B cell (primary cell): ENCODE measurements around the gene SLC7A10. TPM values are rescaled to one million over a fixed set of nuclear protein-coding genes. Genes with fewer than 3 reads are reported as not detected.

Experiments used
- ATAC-seq: fragments of 200-7000 bp; cut with Tn5 transposase; one replicate; pipeline ENCODE4 v1.10.0; 2021; ENCODE audit warnings: low read depth, mild to moderate bottlenecking, moderate number of reproducible peaks, moderate library complexity
- CTCF ChIA-PET: fragments of 350-600 bp; sonication (Branson Sonifier 250); formaldehyde crosslinking; loops from one replicate; lab custom pipeline; 2021; ENCODE audit warnings: antibody characterized with exemption, inconsistent platforms; lab: Charles Lee
- POLR2A ChIA-PET: fragments of 350-600 bp; sonication (Branson Sonifier 250); formaldehyde crosslinking; loops from one replicate; lab custom pipeline; 2021; ENCODE audit warnings: antibody characterized with exemption; lab: Charles Lee
- DNase-seq: peaks from one replicate; pipeline ENCODE4 v3.0.0; 2013
- H2AFZ ChIP-seq: 2 replicates; pipeline ENCODE4 v1.6.1; 2012; ENCODE audit warnings: mild to moderate bottlenecking, low read depth, low read length; ENCODE audit not compliant: insufficient read depth, poor library complexity, severe bottlenecking
- H3K27ac ChIP-seq, 2 donors: 1 replicate in 1 of 2; 2 replicates in 1 of 2; pipeline ENCODE4 v1.5.1; 2012 to 2013; ENCODE audit warnings: low read length in 2 of 2, mild to moderate bottlenecking in 2 of 2, moderate library complexity in 1 of 2
- H3K27me3 ChIP-seq, 4 experiments: fragments of 200-600 bp in 1 of 4; sonication (generic) in 1 of 4; replicated peaks in 1 of 4; 1 replicate in 2 of 4; 2 replicates in 2 of 4; pipeline versions ENCODE4 v1.6.1 to v1.7.0; 2013 to 2016; ENCODE audit warnings: low read length in 3 of 4, mild to moderate bottlenecking in 2 of 4, mixed read lengths in 1 of 4, moderate library complexity in 1 of 4; ENCODE audit not compliant: insufficient read depth in 4 of 4, control insufficient read depth in 3 of 4; ENCODE audit errors: control extremely low read depth in 1 of 4
- H3K36me3 ChIP-seq, 2 experiments: replicated peaks in 1 of 2; 1 replicate in 1 of 2; 2 replicates in 1 of 2; pipeline versions ENCODE4 v1.6.1 to v1.7.1; 2013; ENCODE audit warnings: low read length in 1 of 2; ENCODE audit not compliant: insufficient read depth in 2 of 2, control insufficient read depth in 1 of 2; ENCODE audit errors: control extremely low read depth in 1 of 2, extremely low read depth in 1 of 2
- H3K4me1 ChIP-seq, 2 donors: fragments of 200-600 bp in 1 of 2; sonication (generic) in 1 of 2; 1 replicate in 1 of 2; 2 replicates in 1 of 2; pipeline versions ENCODE4 v1.5.1 to v1.6.1; 2013 to 2017; ENCODE audit warnings: low read length in 2 of 2; ENCODE audit not compliant: control insufficient read depth in 2 of 2, insufficient read depth in 2 of 2
- H3K4me2 ChIP-seq: replicated peaks from 2 replicates; pipeline ENCODE3; 2012; ENCODE audit warnings: mild to moderate bottlenecking, low read depth, low read length; ENCODE audit not compliant: poor library complexity, severe bottlenecking
- H3K4me3 ChIP-seq, 5 experiments: fragments of 200-600 bp in 1 of 5; sonication (generic) in 1 of 5; 1 replicate in 3 of 5; 2 replicates in 2 of 5; pipeline versions ENCODE4 v1.5.1 to v1.7.0; 2011 to 2016; ENCODE audit warnings: low read length in 4 of 5, mild to moderate bottlenecking in 4 of 5, low read depth in 2 of 5, control low read depth in 1 of 5, moderate library complexity in 1 of 5; ENCODE audit not compliant: insufficient read depth in 1 of 5; ENCODE audit errors: control extremely low read depth in 1 of 5, extremely low read depth in 1 of 5
- H3K79me2 ChIP-seq: fragments of 200-600 bp; sonication (generic); one replicate; pipeline ENCODE4 v1.6.0; 2016; ENCODE audit warnings: low read length; ENCODE audit not compliant: control insufficient read depth, insufficient read depth
- H3K9ac ChIP-seq: fragments of 200-600 bp; sonication (generic); 2 replicates; pipeline ENCODE4 v1.6.1; 2017; ENCODE audit warnings: mild to moderate bottlenecking, low read length, moderate library complexity
- H3K9me3 ChIP-seq, 3 donors: one replicate each; pipeline versions ENCODE4 v1.6.1 to v1.7.1; 2013; ENCODE audit warnings: low read length in 2 of 3; ENCODE audit not compliant: control insufficient read depth in 2 of 3, insufficient read depth in 1 of 3; ENCODE audit errors: control extremely low read depth in 1 of 3
- H4K20me1 ChIP-seq: 2 replicates; pipeline ENCODE4 v1.6.0; 2012; ENCODE audit warnings: mild to moderate bottlenecking, low read length; ENCODE audit not compliant: insufficient read depth, control insufficient read depth, poor library complexity, severe bottlenecking
- H3K27ac Mint-ChIP-seq: one replicate; pipeline ENCODE4 v1.8.0; 2021; ENCODE audit warnings: mixed read lengths
- H3K27me3 Mint-ChIP-seq: one replicate; pipeline ENCODE4 v1.8.0; 2021; ENCODE audit warnings: mixed read lengths
- H3K4me1 Mint-ChIP-seq: one replicate; pipeline ENCODE4 v1.8.0; 2021; ENCODE audit warnings: mixed read lengths
- H3K4me3 Mint-ChIP-seq: one replicate; pipeline ENCODE4 v1.8.0; 2021; ENCODE audit warnings: mixed read lengths
- H3K9me3 Mint-ChIP-seq: one replicate; pipeline ENCODE4 v1.8.0; 2022; ENCODE audit warnings: mixed read lengths; ENCODE audit not compliant: insufficient read depth
- EZH2 ChIP-seq: IDR thresholded peaks from 2 replicates; pipeline ENCODE4 v1.6.1; 2012; ENCODE audit warnings: borderline replicate concordance, low read depth, mild to moderate bottlenecking, moderate library complexity, low read length; ENCODE audit not compliant: insufficient read depth, poor library complexity, severe bottlenecking
- WGBS: methylation state at CpG from one replicate; pipeline ENCODE4 v1.1.5; 2013; ENCODE audit warnings: missing lambda C conversion rate; ENCODE audit not compliant: insufficient coverage; 5-methylcytosine and 5-hydroxymethylcytosine counted together
- intact Hi-C: fragments of 100-400 bp; cut with micrococcal nuclease; formaldehyde crosslinking; loops from one replicate; pipeline ENCODE4 v1.10.0; 2022
- polyA plus RNA-seq: library from polyadenylated mRNA; depleted of rRNA; stranded (reverse); fragments of >200 nt; gene quantifications from 2 replicates; pipeline ENCODE4 v1.2.3, GENCODE V29; 2012
- total RNA-seq, 2 donors: library from RNA; stranded (reverse); fragments of 120-200 nt in 1 of 2; gene quantifications; 1 replicate in 1 of 2; 2 replicates in 1 of 2; pipeline versions ENCODE4 v1.2.3 to v1.2.4, GENCODE V29; 2013 to 2022
- TF ChIP-seq, protein P1 (sequence below): fragments of 200-600 bp; IDR thresholded peaks from one replicate; pipeline ENCODE4 v1.8.0; 2022; ENCODE audit warnings: antibody characterized with exemption, mild to moderate bottlenecking

The SLC7A10 gene
- total and polyA plus RNA-seq, 2 donors (not counting 1 experiment from before 2014, with no cell fraction given): not detected

DNA sequence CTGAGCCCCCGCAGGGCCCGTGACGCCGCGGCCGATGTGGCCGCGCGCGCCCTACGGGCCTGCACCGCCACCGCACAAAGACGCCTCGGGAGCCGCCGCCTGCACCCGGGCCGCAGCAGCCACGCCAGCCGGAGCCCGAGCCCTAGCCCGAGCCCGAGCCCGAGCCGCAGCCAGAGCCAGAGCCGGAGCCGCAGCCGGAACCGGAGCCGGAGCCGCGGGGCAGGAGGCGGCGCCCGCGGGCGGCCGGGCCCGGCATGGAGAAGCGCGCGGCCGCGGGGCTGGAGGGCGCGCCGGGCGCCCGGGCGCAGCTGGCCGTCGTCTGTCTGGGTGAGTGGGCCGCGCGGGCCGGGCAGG is 31.1 kb downstream of the SLC7A10 start:
- Mint-ChIP-seq H3K27me3 (peaks cover 46% of the 10 kb centered on the region), H3K9me3 (no peaks in the 10 kb centered on the region), H3K4me1 (no peaks in the 10 kb centered on the region), H3K27ac (no peak overlapping the region), H3K4me3 (no peak overlapping the region)
- DNase-seq (no peak), ATAC-seq (no peak)
- Histone ChIP-seq H3K4me2 (peak overlapping the region; percentile 40), H3K27me3 (peaks cover 0 to 29% (median 4%) of the 10 kb centered on the region in 4 experiments), H3K79me2 (no peaks in the 10 kb centered on the region), H3K9me3 (no peaks in the 10 kb centered on the region), H3K27ac (no peak overlapping the region), H3K9ac (no peak overlapping the region), H3K4me3 (no peak overlapping the region), H2AFZ (no peak overlapping the region), H4K20me1 (no peaks in the 10 kb centered on the region), H3K36me3 (no peaks in the 10 kb centered on the region), H3K4me1 (peaks cover 0 to 3% of the 10 kb centered on the region in 2 donors)
- WGBS: 3% methylated on average over 57 of the region's 57 CpGs
- ChIA-PET CTCF (no interaction called here), POLR2A (no interaction called here)
- intact Hi-C loops: no loop called here
- TF ChIP-seq EZH2: no peak
- TF ChIP-seq, protein P1, sequence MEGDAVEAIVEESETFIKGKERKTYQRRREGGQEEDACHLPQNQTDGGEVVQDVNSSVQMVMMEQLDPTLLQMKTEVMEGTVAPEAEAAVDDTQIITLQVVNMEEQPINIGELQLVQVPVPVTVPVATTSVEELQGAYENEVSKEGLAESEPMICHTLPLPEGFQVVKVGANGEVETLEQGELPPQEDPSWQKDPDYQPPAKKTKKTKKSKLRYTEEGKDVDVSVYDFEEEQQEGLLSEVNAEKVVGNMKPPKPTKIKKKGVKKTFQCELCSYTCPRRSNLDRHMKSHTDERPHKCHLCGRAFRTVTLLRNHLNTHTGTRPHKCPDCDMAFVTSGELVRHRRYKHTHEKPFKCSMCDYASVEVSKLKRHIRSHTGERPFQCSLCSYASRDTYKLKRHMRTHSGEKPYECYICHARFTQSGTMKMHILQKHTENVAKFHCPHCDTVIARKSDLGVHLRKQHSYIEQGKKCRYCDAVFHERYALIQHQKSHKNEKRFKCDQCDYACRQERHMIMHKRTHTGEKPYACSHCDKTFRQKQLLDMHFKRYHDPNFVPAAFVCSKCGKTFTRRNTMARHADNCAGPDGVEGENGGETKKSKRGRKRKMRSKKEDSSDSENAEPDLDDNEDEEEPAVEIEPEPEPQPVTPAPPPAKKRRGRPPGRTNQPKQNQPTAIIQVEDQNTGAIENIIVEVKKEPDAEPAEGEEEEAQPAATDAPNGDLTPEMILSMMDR: no peak

DNA sequence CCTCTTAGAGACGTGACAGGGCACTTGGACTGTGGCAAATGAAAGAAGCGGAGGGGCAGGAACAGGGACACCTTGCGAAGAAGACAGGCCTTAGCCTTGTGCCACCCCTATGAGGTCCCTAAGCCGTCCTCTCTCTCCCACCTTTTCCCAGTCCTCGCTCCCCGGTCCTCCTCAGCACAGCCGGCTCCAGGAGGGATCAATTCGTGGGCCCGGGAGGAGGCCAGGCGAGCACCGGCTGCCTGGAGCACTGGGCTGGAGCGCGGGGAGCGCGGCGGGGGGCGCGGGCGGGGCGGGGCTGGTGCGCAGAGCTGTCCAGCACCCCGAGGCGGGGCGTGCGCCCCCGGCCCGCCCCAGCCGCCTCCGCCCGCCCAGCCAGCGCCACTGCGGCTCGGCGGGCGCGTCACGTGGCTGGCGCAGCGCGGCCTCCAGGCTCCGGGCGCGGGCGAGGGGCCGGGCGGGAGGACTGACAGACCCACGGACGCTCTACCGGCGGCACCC is 31.7 kb downstream of the SLC7A10 start, which contains the start of gene LRP3:
TSS of gene LRP3 (plus strand) at position 466 of the 498 bp plus-strand sequence. CDS start 456 bp downstream, outside the sequence.
- DNase-seq: no peak
- POLR2A ChIA-PET: no interaction called here
- 6% methylated on average over 49 of the region's 50 CpGs for WGBS
- no peaks in the 10 kb centered on the region for H3K9me3 Mint-ChIP-seq
- no peaks in the 10 kb centered on the region for H3K4me1 Mint-ChIP-seq
- H3K27me3 ChIP-seq: peaks cover 0 to 29% (median 4%) of the 10 kb centered on the region in 4 experiments
- TF ChIP-seq, protein P1: no peak
- TF ChIP-seq EZH2: no peak
- H3K27ac Mint-ChIP-seq: no peak within 1 kb of the TSS
- ATAC-seq: no peak
- H3K9ac ChIP-seq: no peak within 1 kb of the TSS
- peak within 1 kb of the TSS; percentile 57 for H3K4me3 Mint-ChIP-seq
- H3K4me3 ChIP-seq: no peak within 1 kb of the TSS
- no peaks in the 10 kb centered on the region for H3K79me2 ChIP-seq
- peak within 1 kb of the TSS; percentile 40 for H3K4me2 ChIP-seq
- H3K9me3 ChIP-seq: no peaks in the 10 kb centered on the region
- no peak within 1 kb of the TSS for H2AFZ ChIP-seq
- H3K36me3 ChIP-seq: no peaks in the 10 kb centered on the region
- CTCF ChIA-PET: no interaction called here
- intact Hi-C loops: no loop called here
- peaks cover 46% of the 10 kb centered on the region for H3K27me3 Mint-ChIP-seq
- no peak within 1 kb of the TSS for H3K27ac ChIP-seq
- peaks cover 0 to 3% of the 10 kb centered on the region in 2 donors for H3K4me1 ChIP-seq
- H4K20me1 ChIP-seq: no peaks in the 10 kb centered on the region
